Prostate gland (tissue), 2 donors: Measurements from ENCODE around the gene EIF4G3. TPM values are rescaled to one million over a fixed set of nuclear protein-coding genes. Genes with fewer than 3 reads are reported as not detected.
"Not testable (repeated sequence)": the region's sequence is repeated elsewhere in the genome, so short reads cannot be mapped to it uniquely, and the experiment has no call there.

ENCODE experiments used
- DNase-seq: peaks from one replicate; pipeline ENCODE4 v3.0.0-alpha.2; 2019; ENCODE audit warnings: low spot score
- H3K27ac ChIP-seq, 2 donors: fragments of 200-600 bp; sonication (generic); 2 replicates each; pipeline ENCODE4 v1.5.1; 2017 to 2019
- H3K27me3 ChIP-seq: fragments of 200-600 bp; sonication (generic); replicated peaks from 2 replicates; pipeline ENCODE4 v1.5.1; 2019; ENCODE audit not compliant: insufficient read depth
- H3K36me3 ChIP-seq, 2 donors: fragments of 200-600 bp; sonication (generic); 1 replicate in 1 of 2; 2 replicates in 1 of 2; pipeline versions ENCODE4 v1.5.1 to v1.8.1; 2017 to 2019
- H3K4me1 ChIP-seq: fragments of 200-600 bp; sonication (generic); replicated peaks from 2 replicates; pipeline ENCODE4 v1.5.1; 2019
- H3K4me3 ChIP-seq, 2 donors: fragments of 200-600 bp; sonication (generic); 2 replicates each; pipeline ENCODE4 v1.5.1; 2017 to 2019
- H3K9me3 ChIP-seq: fragments of 200-600 bp; sonication (generic); 2 replicates; pipeline ENCODE4 v1.5.1; 2017
- CTCF ChIP-seq, 4 experiments: fragments of 200-600 bp in 2 of 4; fragments of 450-650 bp in 2 of 4; sonication (generic) in 2 of 4; IDR thresholded peaks; 1 replicate in 3 of 4; 2 replicates in 1 of 4; pipeline ENCODE4 v1.5.1; 2016 to 2019; ENCODE audit warnings: antibody characterized with exemption in 4 of 4, mild to moderate bottlenecking in 2 of 4, moderate library complexity in 2 of 4
- POLR2A ChIP-seq: fragments of 450-650 bp; IDR thresholded peaks from one replicate; pipeline ENCODE4 v1.6.1; 2016; ENCODE audit warnings: antibody characterized with exemption, mild to moderate bottlenecking
- POLR2AphosphoS5 ChIP-seq: sonication (generic); formaldehyde crosslinking; IDR thresholded peaks from one replicate; pipeline ENCODE4 v1.6.1; 2017; ENCODE audit warnings: antibody characterized with exemption
- WGBS: methylation state at CpG from one replicate; pipeline ENCODE4 v1.1.5; 2018; 5-methylcytosine and 5-hydroxymethylcytosine counted together
- intact Hi-C: fragments of 100-400 bp; cut with DNase I; formaldehyde crosslinking; loops from one replicate; pipeline ENCODE4 v1.14.2; 2022
- total RNA-seq, 2 donors: library from RNA; depleted of rRNA; stranded (reverse); fragments of >200 nt; gene quantifications; one replicate each; pipeline ENCODE4 v1.1.0, GENCODE V29; 2016

The EIF4G3 gene
- total RNA-seq, 2 donors from 2014 or later, result 28.3 to 81.1 TPM

GRCh38 chr1:21098186-21098915 is 78.3 kb downstream of the EIF4G3 start:
- no peaks in the 10 kb centered on the region for H3K9me3 ChIP-seq
- H3K4me3 ChIP-seq, result no peak overlapping the region
- intact Hi-C loops, result no loop called here
- TF ChIP-seq POLR2A, result no peak
- no peak for TF ChIP-seq CTCF (IDR thresholded peaks at IDR 0.05)
- no peak for TF ChIP-seq POLR2AphosphoS5
- WGBS, result 91% methylated on average over 5 of the region's 5 CpGs
- no peaks in the 10 kb centered on the region for H3K27me3 ChIP-seq
- H3K27ac ChIP-seq, result no peak overlapping the region
- no peaks in the 10 kb centered on the region for H3K36me3 ChIP-seq
- H3K4me1 ChIP-seq, result no peaks in the 10 kb centered on the region
- DNase-seq, result no peak

GRCh38 chr1:21097729-21098128 is 79.0 kb downstream of the EIF4G3 start:
- Histone ChIP-seq H3K36me3 (no peaks in the 10 kb centered on the region), H3K27me3 (no peaks in the 10 kb centered on the region), H3K4me3 (no peak overlapping the region), H3K9me3 (no peaks in the 10 kb centered on the region), H3K4me1 (no peaks in the 10 kb centered on the region), H3K27ac (no peak overlapping the region)
- 86% methylated on average over 1 of the region's 1 CpG for WGBS
- intact Hi-C loops, result no loop called here
- no peak for DNase-seq
- TF ChIP-seq CTCF (IDR thresholded peaks at IDR 0.05) (no peak), POLR2A (no peak), POLR2AphosphoS5 (no peak)

- Histone ChIP-seq H3K4me3 (no peak overlapping the region), H3K27ac (no peak overlapping the region), H3K27me3 (no peaks in the 10 kb centered on the region), H3K9me3 (no peaks in the 10 kb centered on the region), H3K36me3 (no peaks in the 10 kb centered on the region), H3K4me1 (no peaks in the 10 kb centered on the region)
- TF ChIP-seq POLR2AphosphoS5 (no peak), POLR2A (no peak), CTCF (IDR thresholded peaks at IDR 0.05) (no peak)
- intact Hi-C loops, result no loop called here
- no peak for DNase-seq
These were observed 80.7 kb downstream of the EIF4G3 start for GRCh38 chr1:21095976-21096375.

GRCh38 chr1:21094282-21094681 is 82.4 kb downstream of the EIF4G3 start:
- WGBS, result 82% methylated on average over 9 of the region's 9 CpGs
- not testable (repeated sequence) for H3K36me3 ChIP-seq

GRCh38 chr1:21093271-21093958 is 83.3 kb downstream of the EIF4G3 start:
- DNase-seq, intact Hi-C loops: not testable (repeated sequence)
- WGBS, result 83% methylated on average over 2 of the region's 2 CpGs

More at GRCh38 chr1:21094282-21094681, 82.4 kb downstream of the EIF4G3 start:
- DNase-seq, H3K9me3 ChIP-seq, H3K27me3 ChIP-seq, intact Hi-C loops, H3K4me3 ChIP-seq, H3K4me1 ChIP-seq, H3K27ac ChIP-seq: not testable (repeated sequence)

GRCh38 chr1:21092545-21092944 is 84.2 kb downstream of the EIF4G3 start:
- not testable (repeated sequence) for H3K4me1 ChIP-seq, DNase-seq
- WGBS, result 97% methylated on average over 2 of the region's 2 CpGs

More at GRCh38 chr1:21093271-21093958, 83.3 kb downstream of the EIF4G3 start:
- H3K27me3 ChIP-seq, H3K4me3 ChIP-seq, H3K9me3 ChIP-seq, H3K27ac ChIP-seq, H3K36me3 ChIP-seq, H3K4me1 ChIP-seq: not testable (repeated sequence)

GRCh38 chr1:21091053-21091690 is 85.5 kb downstream of the EIF4G3 start:
- 85% methylated on average over 11 of the region's 11 CpGs for WGBS
- intact Hi-C loops, H3K4me1 ChIP-seq, H3K36me3 ChIP-seq, DNase-seq, H3K27ac ChIP-seq, H3K27me3 ChIP-seq, H3K9me3 ChIP-seq, H3K4me3 ChIP-seq: not testable (repeated sequence)

More at GRCh38 chr1:21092545-21092944, 84.2 kb downstream of the EIF4G3 start:
- H3K4me3 ChIP-seq, H3K27me3 ChIP-seq, H3K27ac ChIP-seq, H3K9me3 ChIP-seq, H3K36me3 ChIP-seq, intact Hi-C loops: not testable (repeated sequence)
